SJCRH30 (cell line): Measurements from ENCODE around the gene CLDND2. TPM values are rescaled to one million over a fixed set of nuclear protein-coding genes. Genes with fewer than 3 reads are reported as not detected.
A peak's percentile ranks its signal among the peaks of the same experiment; 100 is the strongest.

ENCODE experiments used
- DNase-seq, 2 experiments: peaks; one replicate each; pipeline ENCODE4 v3.0.0-alpha.2; 2015 to 2020
- H3K27ac ChIP-seq: fragments of 250-450 bp; sonication (Bioruptor Pico); 2 replicates; pipeline ENCODE4 v1.5.1; 2020; ENCODE audit warnings: mild to moderate bottlenecking, moderate library complexity
- H3K27me3 ChIP-seq: fragments of 250-450 bp; sonication (Bioruptor Pico); 2 replicates; pipeline ENCODE4 v1.5.1; 2020; ENCODE audit warnings: mild to moderate bottlenecking, moderate library complexity
- H3K36me3 ChIP-seq: fragments of 250-450 bp; sonication (Bioruptor Pico); 2 replicates; pipeline ENCODE4 v1.5.1; 2020; ENCODE audit warnings: mild to moderate bottlenecking, moderate library complexity
- H3K4me1 ChIP-seq: fragments of 250-450 bp; sonication (Bioruptor Pico); 2 replicates; pipeline ENCODE4 v1.5.1; 2020; ENCODE audit warnings: mild to moderate bottlenecking, moderate library complexity
- H3K4me3 ChIP-seq: fragments of 250-450 bp; sonication (Bioruptor Pico); 2 replicates; pipeline ENCODE4 v1.5.1; 2020; ENCODE audit warnings: mild to moderate bottlenecking, moderate library complexity
- H3K9me3 ChIP-seq: fragments of 250-450 bp; sonication (Bioruptor Pico); replicated peaks from 2 replicates; pipeline ENCODE4 v1.5.1; 2020; ENCODE audit warnings: mild to moderate bottlenecking, moderate library complexity
- total RNA-seq: library from RNA; depleted of rRNA; stranded (reverse); fragments of >200 nt; shearing (Covaris generic); gene quantifications from 2 replicates; pipeline ENCODE4 v1.2.3, GENCODE V29; 2014

CLDND2 gene
- total RNA-seq, 1 experiment from 2014 or later: not detected

GRCh38 chr19:51352783-51353360, 15.9 kb downstream of the CLDND2 start:
- no peaks in the 10 kb centered on the region for H3K9me3 ChIP-seq
- no peak for DNase-seq

GRCh38 chr19:51351266-51351990, 17.4 kb downstream of the CLDND2 start:
- peak overlapping the region; percentile 41 for H3K27ac ChIP-seq
- H3K4me3 ChIP-seq: no peak overlapping the region
- no peak for DNase-seq
- peaks cover 11% of the 10 kb centered on the region; the same call in 1 of the 2 replicates for H3K4me1 ChIP-seq
- no peaks in the 10 kb centered on the region for H3K9me3 ChIP-seq
- H3K27me3 ChIP-seq: no peaks in the 10 kb centered on the region
- no peaks in the 10 kb centered on the region for H3K36me3 ChIP-seq

More at GRCh38 chr19:51352783-51353360, 15.9 kb downstream of the CLDND2 start:
- no peaks in the 10 kb centered on the region for H3K27me3 ChIP-seq
- peaks cover 11% of the 10 kb centered on the region; the same call in 1 of the 2 replicates for H3K4me1 ChIP-seq
- no peak overlapping the region for H3K4me3 ChIP-seq
- H3K36me3 ChIP-seq: no peaks in the 10 kb centered on the region
- H3K27ac ChIP-seq: no peak overlapping the region

GRCh38 chr19:51347209-51347928, 21.4 kb downstream of the CLDND2 start:
- Histone ChIP-seq H3K4me3 (no peak overlapping the region), H3K27ac (no peak overlapping the region), H3K4me1 (peaks cover 11% of the 10 kb centered on the region; the same call in 1 of the 2 replicates), H3K9me3 (no peaks in the 10 kb centered on the region), H3K27me3 (no peaks in the 10 kb centered on the region), H3K36me3 (no peaks in the 10 kb centered on the region)
- DNase-seq: no peak

GRCh38 chr19:51346742-51347141, 22.1 kb downstream of the CLDND2 start:
- Histone ChIP-seq H3K27me3 (no peaks in the 10 kb centered on the region), H3K9me3 (no peaks in the 10 kb centered on the region), H3K27ac (no peak overlapping the region), H3K4me3 (no peak overlapping the region), H3K36me3 (no peaks in the 10 kb centered on the region), H3K4me1 (peaks cover 11% of the 10 kb centered on the region; the same call in 1 of the 2 replicates)
- no peak for DNase-seq

GRCh38 chr19:51345076-51345620, 23.7 kb downstream of the CLDND2 start:
- Histone ChIP-seq H3K4me3 (no peak overlapping the region), H3K9me3 (no peaks in the 10 kb centered on the region), H3K36me3 (no peaks in the 10 kb centered on the region), H3K4me1 (peaks cover 3% of the 10 kb centered on the region; the same call in 1 of the 2 replicates), H3K27me3 (no peaks in the 10 kb centered on the region), H3K27ac (no peak overlapping the region)
- no peak for DNase-seq

- no peaks in the 10 kb centered on the region for H3K9me3 ChIP-seq
- no peak for DNase-seq
- no peak overlapping the region for H3K4me3 ChIP-seq
- H3K27me3 ChIP-seq: no peaks in the 10 kb centered on the region
- no peaks in the 10 kb centered on the region for H3K4me1 ChIP-seq
- H3K27ac ChIP-seq: no peak overlapping the region
- H3K36me3 ChIP-seq: no peaks in the 10 kb centered on the region
Measured at GRCh38 chr19:51342631-51343569, 25.9 kb downstream of the CLDND2 start.

GRCh38 chr19:51341976-51342580, 26.7 kb downstream of the CLDND2 start, which contains the start of gene VSIG10L:
Gene VSIG10L, minus strand, starts transcription at chr19:51342139. Its CDS starts 15 bp downstream, at chr19:51342124.
- no peak within 1 kb of the TSS for H3K4me3 ChIP-seq
- no peak for DNase-seq
- H3K36me3 ChIP-seq: no peaks in the 10 kb centered on the region
- H3K9me3 ChIP-seq: no peaks in the 10 kb centered on the region
- no peaks in the 10 kb centered on the region for H3K27me3 ChIP-seq
- no peaks in the 10 kb centered on the region for H3K4me1 ChIP-seq
- no peak within 1 kb of the TSS for H3K27ac ChIP-seq

- Histone ChIP-seq H3K27ac (no peak overlapping the region), H3K9me3 (no peaks in the 10 kb centered on the region), H3K27me3 (no peaks in the 10 kb centered on the region), H3K4me3 (no peak overlapping the region), H3K36me3 (no peaks in the 10 kb centered on the region), H3K4me1 (no peaks in the 10 kb centered on the region)
- DNase-seq: no peak
Measured at GRCh38 chr19:51341066-51341465, 27.7 kb downstream of the CLDND2 start.

- Histone ChIP-seq H3K27me3 (no peaks in the 10 kb centered on the region), H3K4me1 (no peaks in the 10 kb centered on the region), H3K27ac (no peak overlapping the region), H3K4me3 (no peak overlapping the region), H3K36me3 (no peaks in the 10 kb centered on the region), H3K9me3 (no peaks in the 10 kb centered on the region)
- peak; percentile 18 to 42 for DNase-seq
Measured at GRCh38 chr19:51339687-51340656, 28.8 kb downstream of the CLDND2 start.

- H3K27me3 ChIP-seq: no peaks in the 10 kb centered on the region
Measured at GRCh38 chr19:51339313-51339686, 29.5 kb downstream of the CLDND2 start.

GRCh38 chr19:51338563-51339312, 30.1 kb downstream of the CLDND2 start:
- H3K9me3 ChIP-seq: no peaks in the 10 kb centered on the region
- no peak overlapping the region for H3K27ac ChIP-seq
- peak; percentile 69 to 72 for DNase-seq

More at GRCh38 chr19:51339313-51339686, 29.5 kb downstream of the CLDND2 start:
- Histone ChIP-seq H3K4me1 (no peaks in the 10 kb centered on the region), H3K36me3 (no peaks in the 10 kb centered on the region), H3K4me3 (peak overlapping the region; percentile 55), H3K9me3 (no peaks in the 10 kb centered on the region), H3K27ac (no peak overlapping the region)
- DNase-seq: no peak

GRCh38 chr19:51337861-51338562, 30.8 kb downstream of the CLDND2 start:
- Histone ChIP-seq H3K36me3 (no peaks in the 10 kb centered on the region), H3K27me3 (no peaks in the 10 kb centered on the region), H3K27ac (no peak overlapping the region), H3K4me1 (no peaks in the 10 kb centered on the region), H3K4me3 (no peak overlapping the region), H3K9me3 (no peaks in the 10 kb centered on the region)
- no peak for DNase-seq

More at GRCh38 chr19:51338563-51339312, 30.1 kb downstream of the CLDND2 start:
- Histone ChIP-seq H3K4me3 (peak overlapping the region; percentile 55), H3K27me3 (no peaks in the 10 kb centered on the region), H3K36me3 (no peaks in the 10 kb centered on the region), H3K4me1 (no peaks in the 10 kb centered on the region)
